PFSK-1 (cell line): ENCODE data around the gene HOXC6.
A peak's percentile ranks its signal among the peaks of the same experiment; 100 is the strongest.

Source experiments
- FOXP2 ChIP-seq: optimal IDR thresholded peaks from 2 replicates; pipeline ENCODE3; 2011; ENCODE audit warnings: borderline replicate concordance, control low read depth, inconsistent platforms; ENCODE audit not compliant: insufficient read depth; ENCODE audit errors: extremely low read length, extremely low read depth
- POLR2AphosphoS5 ChIP-seq: IDR thresholded peaks from 2 replicates; pipeline ENCODE4 v1.6.1; 2012; ENCODE audit warnings: low read depth, mild to moderate bottlenecking, control low read depth, low read length, moderate library complexity
- REST ChIP-seq, 2 experiments: IDR thresholded peaks; 2 replicates each; pipeline versions ENCODE4 v1.6.1 to v1.8.0; 2011 to 2012; ENCODE audit warnings: low read depth in 2 of 2, low read length in 2 of 2, control low read depth in 1 of 2, inconsistent platforms in 1 of 2, mild to moderate bottlenecking in 1 of 2, moderate library complexity in 1 of 2; ENCODE audit not compliant: insufficient read depth in 1 of 2
- SIN3A ChIP-seq: IDR thresholded peaks from 2 replicates; pipeline ENCODE4 v1.6.1; 2012; ENCODE audit warnings: mild to moderate bottlenecking, low read length, moderate library complexity, borderline replicate concordance; ENCODE audit not compliant: insufficient read depth
- TAF1 ChIP-seq: IDR thresholded peaks from 2 replicates; pipeline ENCODE4 v1.6.1; 2012; ENCODE audit warnings: low read length, control low read depth, borderline replicate concordance; ENCODE audit not compliant: insufficient read depth

- TF ChIP-seq SIN3A = no peak
- no peak for TF ChIP-seq TAF1
- TF ChIP-seq REST (IDR thresholded peaks at IDR 0.05; ENCODE audit: insufficient read depth in 1 of 2, low read depth in 2 of 2, low read length in 2 of 2) = no peak
- TF ChIP-seq POLR2AphosphoS5 = no peak
- TF ChIP-seq FOXP2 = peak; percentile 36
Observed at GRCh38 chr12:54005853-54006558, 22.2 kb upstream of the HOXC6 start.
